PC-3 (cell line): ENCODE data around the gene KAT2A. TPM values are rescaled to one million over a fixed set of nuclear protein-coding genes. Genes with fewer than 3 reads are reported as not detected.

Source experiments
- ATAC-seq: fragments of 200-7000 bp; cut with Tn5 transposase; 2 replicates; pipeline ENCODE4 v1.9.1; 2020; ENCODE audit warnings: mild to moderate bottlenecking, moderate library complexity
- BruUV-seq: library from RNA; stranded (reverse); fragments of 400-500 nt; replicated peaks from 2 replicates; lab custom pipeline; 2021; lab: Mats Ljungman, UMichigan
- CTCF ChIA-PET: fragments of 300-600 bp; sonication (Branson Sonifier 250); formaldehyde crosslinking; loops from one replicate; lab custom pipeline; 2022; ENCODE audit warnings: antibody characterized with exemption; lab: Charles Lee
- POLR2A ChIA-PET: fragments of 300-600 bp; sonication (Branson Sonifier 250); formaldehyde crosslinking; loops from one replicate; lab custom pipeline; 2022; ENCODE audit warnings: antibody characterized with exemption; ENCODE audit not compliant: unreplicated experiment; lab: Charles Lee
- DNase-seq: peaks from one replicate; pipeline ENCODE4 v3.0.0-alpha.2; 2015
- H2AFZ ChIP-seq: fragments of 300-600 bp; sonication (generic); 2 replicates; pipeline ENCODE4 v1.6.0; 2016; ENCODE audit warnings: antibody characterized with exemption, low read length
- H3F3A ChIP-seq: fragments of 300-600 bp; sonication (generic); one replicate; pipeline ENCODE4 v1.6.0; 2017; ENCODE audit warnings: antibody characterized with exemption, low read length, control low read depth, mild to moderate bottlenecking; ENCODE audit not compliant: unreplicated experiment
- H3K27ac ChIP-seq: fragments of 300-600 bp; sonication (generic); 2 replicates; pipeline ENCODE4 v1.5.1; 2016; ENCODE audit warnings: mild to moderate bottlenecking, low read length
- H3K27me3 ChIP-seq: fragments of 300-600 bp; sonication (generic); 2 replicates; pipeline ENCODE4 v1.6.1; 2016; ENCODE audit warnings: low read length, mixed read lengths
- H3K36me3 ChIP-seq: fragments of 300-600 bp; sonication (generic); 2 replicates; pipeline ENCODE4 v1.6.1; 2016; ENCODE audit warnings: low read depth, mixed run types, low read length, mixed read lengths
- H3K4me1 ChIP-seq: fragments of 300-600 bp; sonication (generic); 2 replicates; pipeline ENCODE4 v1.5.1; 2016; ENCODE audit warnings: low read length; ENCODE audit not compliant: insufficient read depth
- H3K4me2 ChIP-seq: fragments of 300-600 bp; sonication (generic); 2 replicates; pipeline ENCODE4 v1.6.0; 2016; ENCODE audit warnings: low read length
- H3K4me3 ChIP-seq: fragments of 300-600 bp; sonication (generic); 2 replicates; pipeline ENCODE4 v1.5.1; 2016; ENCODE audit warnings: mild to moderate bottlenecking, low read length, mixed read lengths
- H3K79me2 ChIP-seq: fragments of 300-600 bp; sonication (generic); 2 replicates; pipeline ENCODE4 v1.6.1; 2017; ENCODE audit warnings: low read length, mixed read lengths
- H3K9ac ChIP-seq: fragments of 300-600 bp; sonication (generic); 2 replicates; pipeline ENCODE4 v1.6.0; 2016; ENCODE audit warnings: mild to moderate bottlenecking, low read length
- H3K9me2 ChIP-seq: fragments of 300-600 bp; sonication (generic); replicated peaks from 2 replicates; pipeline ENCODE4 v1.6.1; 2016; ENCODE audit warnings: mixed run types, low read length, mixed read lengths
- H3K9me3 ChIP-seq: fragments of 300-600 bp; sonication (generic); 2 replicates; pipeline ENCODE4 v1.6.1; 2016; ENCODE audit warnings: low read length, mixed read lengths
- H4K20me1 ChIP-seq: fragments of 300-600 bp; sonication (generic); 2 replicates; pipeline ENCODE4 v1.6.1; 2016; ENCODE audit warnings: low read length, mixed read lengths
- EZH2 ChIP-seq: fragments of 300-600 bp; sonication (generic); IDR thresholded peaks from one replicate; pipeline ENCODE4 v1.6.1; 2017; ENCODE audit warnings: antibody characterized with exemption, mild to moderate bottlenecking, low read length; ENCODE audit not compliant: unreplicated experiment
- EZH2phosphoT487 ChIP-seq: fragments of 300-600 bp; sonication (generic); IDR thresholded peaks from 2 replicates; pipeline ENCODE4 v1.6.1; 2018; ENCODE audit warnings: mild to moderate bottlenecking, antibody characterized with exemption, low read length, borderline replicate concordance
- intact Hi-C: fragments of 100-400 bp; cut with micrococcal nuclease; formaldehyde crosslinking; loops from 2 replicates; pipeline ENCODE4 v1.9.0; 2023
- total RNA-seq: library from RNA; depleted of rRNA; stranded (reverse); fragments of >200 nt; gene quantifications from 2 replicates; pipeline ENCODE4 v1.2.3, GENCODE V29; 2014
- TF ChIP-seq, protein P1 (sequence below): fragments of 300-600 bp; sonication (generic); conservative IDR thresholded peaks from 2 replicates; pipeline ENCODE4 v1.5.1; 2017; ENCODE audit warnings: antibody characterized with exemption, low read depth, mild to moderate bottlenecking, low read length

Gene KAT2A
- total RNA-seq, 1 experiment from 2014 or later, result not detected

DNA sequence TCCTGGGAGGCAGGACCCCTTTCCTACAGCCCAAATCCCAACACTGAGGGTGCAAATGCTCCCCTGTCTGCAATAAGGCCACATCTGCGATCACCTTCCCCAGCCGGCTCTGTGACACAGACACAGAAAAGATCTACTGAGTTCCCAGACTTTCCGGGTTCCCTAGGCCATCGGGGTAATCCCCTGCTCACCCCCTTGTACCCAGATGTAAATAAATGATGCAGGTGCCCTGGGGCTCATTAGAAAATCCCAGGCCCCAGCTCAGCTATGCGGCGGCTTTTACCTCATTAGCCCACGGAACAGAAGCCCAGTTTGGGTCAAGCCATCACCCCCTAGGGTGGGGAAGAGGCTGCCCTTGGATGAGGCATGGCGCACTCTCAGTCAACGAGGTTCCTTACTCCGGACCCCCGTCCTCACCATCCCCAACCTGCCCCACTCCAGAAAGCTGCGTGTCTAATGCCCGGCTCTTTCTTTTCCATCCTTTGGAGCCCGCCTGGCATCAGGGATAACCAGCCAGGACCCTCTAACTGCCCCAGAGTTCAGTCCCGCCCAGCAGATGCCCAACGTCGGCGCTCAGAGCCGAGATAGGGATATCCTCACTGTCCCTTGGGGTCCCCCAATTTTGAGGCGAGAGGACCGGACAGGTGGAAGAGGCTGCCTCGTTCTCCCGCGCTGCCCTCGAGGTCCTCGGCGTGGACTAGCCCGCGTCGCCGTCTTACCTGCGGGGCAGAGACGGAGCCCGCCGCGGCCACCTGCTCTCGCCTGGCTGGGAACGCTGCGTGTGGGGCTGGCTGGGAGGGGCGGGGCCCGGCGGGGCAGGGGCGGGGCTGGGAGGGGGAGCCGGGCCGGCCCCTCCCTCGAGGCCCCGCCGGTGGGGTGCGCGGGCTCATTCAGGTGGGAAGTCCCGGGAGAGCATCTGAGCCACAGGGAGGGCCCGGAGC, 23.2 kb downstream of the KAT2A start, which contains the start of gene ZNF385C:
TSS of gene ZNF385C (minus strand) at position 783 of the 941 bp plus-strand sequence. CDS start 35,417 bp downstream, outside the sequence.
- CTCF ChIA-PET, result no interaction called here
- no peaks in the 10 kb centered on the region for H3K27me3 ChIP-seq
- peaks cover 1% of the 10 kb centered on the region; the same call in 1 of the 2 replicates for H3K4me1 ChIP-seq
- H4K20me1 ChIP-seq, result no peaks in the 10 kb centered on the region
- no peak within 1 kb of the TSS for H3K27ac ChIP-seq
- DNase-seq, result no peak
- H3K4me3 ChIP-seq, result no peak within 1 kb of the TSS
- no peaks in the 10 kb centered on the region for H3F3A ChIP-seq
- ATAC-seq, result no peak
- H3K9me2 ChIP-seq, result no peaks in the 10 kb centered on the region
- no peaks in the 10 kb centered on the region for H3K36me3 ChIP-seq
- no peaks in the 10 kb centered on the region for H3K9me3 ChIP-seq
- no peak within 1 kb of the TSS for H3K9ac ChIP-seq
- H3K79me2 ChIP-seq, result no peaks in the 10 kb centered on the region
- H3K4me2 ChIP-seq, result no peak within 1 kb of the TSS
- intact Hi-C loops, result no loop called here
- no TSS peak for BruUV-seq
- no peak within 1 kb of the TSS for H2AFZ ChIP-seq
- POLR2A ChIA-PET, result no interaction called here
- TF ChIP-seq EZH2phosphoT487 (no peak), EZH2 (no peak)
- TF ChIP-seq, protein P1, sequence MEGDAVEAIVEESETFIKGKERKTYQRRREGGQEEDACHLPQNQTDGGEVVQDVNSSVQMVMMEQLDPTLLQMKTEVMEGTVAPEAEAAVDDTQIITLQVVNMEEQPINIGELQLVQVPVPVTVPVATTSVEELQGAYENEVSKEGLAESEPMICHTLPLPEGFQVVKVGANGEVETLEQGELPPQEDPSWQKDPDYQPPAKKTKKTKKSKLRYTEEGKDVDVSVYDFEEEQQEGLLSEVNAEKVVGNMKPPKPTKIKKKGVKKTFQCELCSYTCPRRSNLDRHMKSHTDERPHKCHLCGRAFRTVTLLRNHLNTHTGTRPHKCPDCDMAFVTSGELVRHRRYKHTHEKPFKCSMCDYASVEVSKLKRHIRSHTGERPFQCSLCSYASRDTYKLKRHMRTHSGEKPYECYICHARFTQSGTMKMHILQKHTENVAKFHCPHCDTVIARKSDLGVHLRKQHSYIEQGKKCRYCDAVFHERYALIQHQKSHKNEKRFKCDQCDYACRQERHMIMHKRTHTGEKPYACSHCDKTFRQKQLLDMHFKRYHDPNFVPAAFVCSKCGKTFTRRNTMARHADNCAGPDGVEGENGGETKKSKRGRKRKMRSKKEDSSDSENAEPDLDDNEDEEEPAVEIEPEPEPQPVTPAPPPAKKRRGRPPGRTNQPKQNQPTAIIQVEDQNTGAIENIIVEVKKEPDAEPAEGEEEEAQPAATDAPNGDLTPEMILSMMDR, result no peak

DNA sequence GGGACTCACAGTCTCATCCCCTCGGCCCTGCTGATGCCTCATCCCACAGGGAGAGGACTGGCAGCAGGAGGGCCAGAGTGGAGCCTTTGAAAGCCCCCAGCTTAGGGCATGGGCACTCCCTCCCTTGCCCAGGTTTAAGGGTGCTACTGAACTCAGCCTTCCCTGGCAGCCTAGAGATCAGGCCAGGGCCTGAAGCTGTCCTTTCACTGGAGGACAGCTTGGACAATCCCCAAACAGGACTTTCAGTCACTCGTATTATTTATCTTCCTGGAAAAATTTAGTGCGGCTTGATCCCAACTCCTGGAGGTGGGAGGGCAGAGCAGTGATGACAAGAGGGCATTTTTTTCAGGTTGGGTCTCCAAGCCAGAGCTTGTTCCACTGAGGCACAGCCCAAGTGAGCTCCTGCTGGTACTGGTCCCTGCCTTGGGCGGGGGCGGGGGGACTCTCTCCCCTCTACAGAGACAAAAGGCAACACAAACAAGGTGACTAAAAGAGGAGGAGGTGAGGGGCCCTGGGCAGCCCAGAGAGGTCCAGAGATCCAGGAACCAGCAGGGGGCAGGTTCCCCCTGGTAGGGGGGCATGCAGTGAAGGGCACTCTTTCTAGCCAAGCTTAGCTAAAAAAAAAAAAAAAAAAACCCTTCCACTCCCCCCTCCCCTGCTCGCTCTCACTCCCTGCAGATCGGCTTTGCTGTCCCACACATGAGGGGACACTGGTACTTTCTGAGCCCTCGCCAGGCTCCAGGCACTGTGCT, 24.6 kb downstream of the KAT2A start:
- DNase-seq, result no peak
- Histone ChIP-seq H3K9ac (no peak overlapping the region), H4K20me1 (no peaks in the 10 kb centered on the region), H3K36me3 (no peaks in the 10 kb centered on the region), H3F3A (no peaks in the 10 kb centered on the region), H3K27ac (no peak overlapping the region), H3K9me2 (no peaks in the 10 kb centered on the region), H3K79me2 (no peaks in the 10 kb centered on the region), H3K4me1 (no peaks in the 10 kb centered on the region), H3K9me3 (no peaks in the 10 kb centered on the region), H3K27me3 (no peaks in the 10 kb centered on the region), H3K4me3 (no peak overlapping the region), H3K4me2 (no peak overlapping the region), H2AFZ (no peak overlapping the region)
- ChIA-PET POLR2A (no interaction called here), CTCF (interaction anchor here (0.6 kb wide), 2 partner anchors 24 to 481 kb away, joined by 3 to 8 read pairs; no protein-coding TSS in a partner anchor)
- no peak for ATAC-seq
- intact Hi-C loops, result no loop called here
- TF ChIP-seq EZH2phosphoT487, result no peak
- BruUV-seq, result no TSS peak

DNA sequence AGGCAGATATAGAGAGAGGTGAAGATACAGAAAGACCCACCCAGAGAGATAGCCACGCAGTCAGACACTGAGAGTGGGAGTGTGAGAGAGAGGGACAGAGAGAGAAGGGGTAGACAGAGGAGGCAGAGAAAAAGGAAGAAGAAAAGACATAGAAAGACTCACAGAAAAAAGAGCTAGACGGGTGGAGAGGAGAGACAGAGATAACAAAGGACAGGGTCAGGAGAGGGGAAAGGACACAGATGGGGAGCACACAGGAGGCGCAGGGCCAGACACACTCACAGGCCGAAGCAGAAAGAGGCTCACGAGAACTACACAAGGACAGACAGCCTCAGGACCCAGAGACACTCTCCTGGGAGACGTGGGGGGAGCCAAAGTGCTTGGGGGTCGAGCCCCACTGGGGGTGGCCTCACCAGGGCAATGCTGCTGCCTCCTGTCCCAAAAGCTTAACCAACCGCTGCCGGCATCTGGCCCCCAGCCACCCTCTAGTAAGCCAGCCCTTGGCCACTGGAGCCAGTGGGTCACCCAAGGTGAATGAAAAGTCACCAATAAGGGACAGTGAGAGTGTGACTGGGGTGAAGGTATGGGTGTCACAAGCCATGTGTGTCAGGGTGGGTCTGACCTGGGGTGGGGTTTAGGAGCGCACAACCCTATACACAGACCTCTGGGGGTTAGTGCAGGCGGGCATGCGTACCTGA, 26.6 kb downstream of the KAT2A start:
- ChIA-PET CTCF (no interaction called here), POLR2A (no interaction called here)
- H3K9me3 ChIP-seq, result no peaks in the 10 kb centered on the region
- no peaks in the 10 kb centered on the region for H3K36me3 ChIP-seq
- no peak overlapping the region for H2AFZ ChIP-seq
- no peaks in the 10 kb centered on the region for H3F3A ChIP-seq
- no peak for ATAC-seq
- no peak overlapping the region for H3K4me2 ChIP-seq
- H3K4me3 ChIP-seq, result no peak overlapping the region
- no peak for DNase-seq
- no peaks in the 10 kb centered on the region for H3K79me2 ChIP-seq
- H3K9me2 ChIP-seq, result no peaks in the 10 kb centered on the region
- no peaks in the 10 kb centered on the region for H4K20me1 ChIP-seq
- BruUV-seq, result no TSS peak
- H3K4me1 ChIP-seq, result no peaks in the 10 kb centered on the region
- H3K27me3 ChIP-seq, result no peaks in the 10 kb centered on the region
- no peak overlapping the region for H3K9ac ChIP-seq
- no peak overlapping the region for H3K27ac ChIP-seq
- intact Hi-C loops, result no loop called here
- TF ChIP-seq EZH2phosphoT487 (no peak), EZH2 (no peak)
- TF ChIP-seq, protein P1, result no peak
